WTC11 (cell line): ENCODE measurements around the gene DGUOK.

Experiments
- CTCF ChIP-seq: fragments of 200-600 bp; IDR thresholded peaks from 2 replicates; pipeline ENCODE4 v1.8.0; 2022; ENCODE audit warnings: antibody characterized with exemption
- TF ChIP-seq, protein P1 (sequence below): sonication (generic); formaldehyde crosslinking; IDR thresholded peaks from 2 replicates; pipeline ENCODE4 v1.8.0; 2022; ENCODE audit warnings: mild to moderate bottlenecking, missing genetic modification reagents
- TF ChIP-seq, protein P2 (sequence below): sonication (generic); formaldehyde crosslinking; IDR thresholded peaks from 2 replicates; pipeline ENCODE4 v1.8.0; 2022; ENCODE audit warnings: mild to moderate bottlenecking, missing genetic modification reagents
- TF ChIP-seq, protein P3 (sequence below): sonication (generic); formaldehyde crosslinking; IDR thresholded peaks from 2 replicates; pipeline ENCODE4 v1.8.1; 2023; ENCODE audit warnings: mild to moderate bottlenecking, missing genetic modification reagents, moderate library complexity

DNA sequence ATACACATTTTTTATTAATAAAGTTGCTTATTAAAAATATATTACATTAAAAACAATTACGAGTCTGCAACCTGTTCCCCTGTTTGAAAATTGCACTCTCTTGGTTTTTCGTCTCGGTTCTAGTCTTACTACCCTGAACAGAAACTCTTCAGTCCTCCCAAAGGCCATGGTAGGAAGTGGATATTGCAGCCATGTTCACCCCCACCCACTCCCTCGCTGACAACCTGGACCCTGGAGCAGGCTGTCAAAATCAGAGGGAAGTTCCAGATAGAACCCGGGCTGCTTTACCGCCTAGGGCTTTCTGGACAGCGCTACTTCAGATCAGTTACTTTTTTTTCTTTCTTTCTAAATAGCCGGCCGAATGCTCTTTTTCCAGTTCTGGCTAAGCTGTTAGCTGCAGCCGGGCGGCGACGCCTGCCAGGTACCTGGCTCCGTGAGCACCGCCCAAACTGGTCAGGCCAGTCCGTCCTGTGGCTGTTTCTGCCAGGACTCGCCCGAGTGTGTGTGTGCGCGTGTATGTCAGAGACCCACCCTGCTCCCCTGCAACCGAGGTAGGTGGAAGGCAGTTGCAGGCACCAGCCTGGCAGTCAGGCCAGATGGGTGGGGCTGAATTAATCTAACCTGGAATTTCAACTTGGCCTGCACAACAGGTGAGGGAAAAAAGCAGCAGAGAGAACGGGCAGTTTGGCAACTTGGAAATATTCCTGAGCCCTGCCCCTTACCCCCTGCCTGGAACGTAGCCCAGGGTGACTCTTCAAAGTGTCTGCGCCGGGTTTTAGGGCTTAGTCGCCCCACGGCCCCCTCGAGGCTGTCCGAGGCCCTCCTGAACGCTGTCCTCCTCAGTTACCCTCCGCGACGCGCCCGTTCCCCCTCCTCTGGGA, 56.9 kb downstream of the DGUOK start:
- TF ChIP-seq CTCF = no peak
- TF ChIP-seq, protein P1, sequence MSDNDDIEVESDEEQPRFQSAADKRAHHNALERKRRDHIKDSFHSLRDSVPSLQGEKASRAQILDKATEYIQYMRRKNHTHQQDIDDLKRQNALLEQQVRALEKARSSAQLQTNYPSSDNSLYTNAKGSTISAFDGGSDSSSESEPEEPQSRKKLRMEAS (CRISPR knock-in tag) = no peak; the same call in none of the 2 replicates
- TF ChIP-seq, protein P2, sequence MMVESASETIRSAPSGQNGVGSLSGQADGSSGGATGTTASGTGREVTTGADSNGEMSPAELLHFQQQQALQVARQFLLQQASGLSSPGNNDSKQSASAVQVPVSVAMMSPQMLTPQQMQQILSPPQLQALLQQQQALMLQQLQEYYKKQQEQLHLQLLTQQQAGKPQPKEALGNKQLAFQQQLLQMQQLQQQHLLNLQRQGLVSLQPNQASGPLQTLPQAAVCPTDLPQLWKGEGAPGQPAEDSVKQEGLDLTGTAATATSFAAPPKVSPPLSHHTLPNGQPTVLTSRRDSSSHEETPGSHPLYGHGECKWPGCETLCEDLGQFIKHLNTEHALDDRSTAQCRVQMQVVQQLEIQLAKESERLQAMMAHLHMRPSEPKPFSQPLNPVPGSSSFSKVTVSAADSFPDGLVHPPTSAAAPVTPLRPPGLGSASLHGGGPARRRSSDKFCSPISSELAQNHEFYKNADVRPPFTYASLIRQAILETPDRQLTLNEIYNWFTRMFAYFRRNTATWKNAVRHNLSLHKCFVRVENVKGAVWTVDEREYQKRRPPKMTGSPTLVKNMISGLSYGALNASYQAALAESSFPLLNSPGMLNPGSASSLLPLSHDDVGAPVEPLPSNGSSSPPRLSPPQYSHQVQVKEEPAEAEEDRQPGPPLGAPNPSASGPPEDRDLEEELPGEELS = no peak
- TF ChIP-seq, protein P3, sequence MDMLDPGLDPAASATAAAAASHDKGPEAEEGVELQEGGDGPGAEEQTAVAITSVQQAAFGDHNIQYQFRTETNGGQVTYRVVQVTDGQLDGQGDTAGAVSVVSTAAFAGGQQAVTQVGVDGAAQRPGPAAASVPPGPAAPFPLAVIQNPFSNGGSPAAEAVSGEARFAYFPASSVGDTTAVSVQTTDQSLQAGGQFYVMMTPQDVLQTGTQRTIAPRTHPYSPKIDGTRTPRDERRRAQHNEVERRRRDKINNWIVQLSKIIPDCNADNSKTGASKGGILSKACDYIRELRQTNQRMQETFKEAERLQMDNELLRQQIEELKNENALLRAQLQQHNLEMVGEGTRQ = no peak
